Breast epithelium (tissue), 3 donors: ENCODE measurements around the gene SLC6A11.

ENCODE experiments used
- CTCF ChIP-seq, 3 donors: fragments of 450-650 bp; IDR thresholded peaks; one replicate each; pipeline ENCODE4 v1.5.1; 2016 to 2017; ENCODE audit warnings: antibody characterized with exemption in 3 of 3, mild to moderate bottlenecking in 3 of 3, moderate library complexity in 3 of 3
- POLR2A ChIP-seq: fragments of 450-650 bp; IDR thresholded peaks from one replicate; pipeline ENCODE4 v1.6.1; 2016; ENCODE audit warnings: antibody characterized with exemption, mild to moderate bottlenecking, moderate library complexity
- POLR2AphosphoS5 ChIP-seq, 3 donors: sonication (generic); formaldehyde crosslinking; IDR thresholded peaks; one replicate each; pipeline ENCODE4 v1.6.1; 2017; ENCODE audit warnings: antibody characterized with exemption in 3 of 3

GRCh38 chr3:10772271-10773161 lies 43.5 kb upstream of the SLC6A11 start:
- TF ChIP-seq POLR2A, result no peak
- TF ChIP-seq CTCF (IDR thresholded peaks at IDR 0.05), result no peak
- no peak for TF ChIP-seq POLR2AphosphoS5 (IDR thresholded peaks at IDR 0.05)
